HG03025 (cell line): Measurements from ENCODE around the gene PRTN3.

Experiments used
- ATAC-seq: cut with Tn5 transposase; IDR thresholded peaks from one replicate; pipeline ENCODE4 v1.9.1; 2021; ENCODE audit warnings: mild to moderate bottlenecking, moderate library complexity; ENCODE audit not compliant: unreplicated experiment, low FRiP score

PRTN3 gene

DNA sequence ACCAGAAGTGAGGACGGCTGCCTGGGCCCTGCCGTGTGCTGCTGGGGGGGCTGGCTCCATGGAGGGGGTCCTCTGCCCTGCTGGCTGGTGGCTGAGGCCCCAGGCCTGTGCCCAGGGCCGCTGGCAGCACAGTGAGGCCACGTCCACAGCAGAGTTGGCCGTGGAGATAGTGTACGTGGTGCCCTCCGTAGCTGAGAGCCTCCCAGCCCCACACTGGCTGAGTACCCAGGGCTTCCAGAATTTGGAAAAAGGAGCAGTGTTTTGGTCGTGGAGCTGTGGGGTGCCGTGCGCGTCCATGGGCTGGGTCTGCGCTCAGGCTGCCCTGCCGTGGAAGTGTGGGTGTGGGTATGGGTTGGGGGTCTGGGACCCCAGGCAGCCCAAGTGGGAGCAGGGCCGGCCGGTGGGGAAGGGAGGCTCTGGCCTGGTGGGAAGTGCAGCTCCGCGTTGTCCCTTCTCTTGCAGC, 37.7 kb upstream of the PRTN3 start:
- no peak for ATAC-seq

- ATAC-seq: no peak
Measured at GRCh38 chr19:803686-804418, 36.9 kb upstream of the PRTN3 start.

GRCh38 chr19:804419-805165, 36.2 kb upstream of the PRTN3 start:
- ATAC-seq: no peak

DNA sequence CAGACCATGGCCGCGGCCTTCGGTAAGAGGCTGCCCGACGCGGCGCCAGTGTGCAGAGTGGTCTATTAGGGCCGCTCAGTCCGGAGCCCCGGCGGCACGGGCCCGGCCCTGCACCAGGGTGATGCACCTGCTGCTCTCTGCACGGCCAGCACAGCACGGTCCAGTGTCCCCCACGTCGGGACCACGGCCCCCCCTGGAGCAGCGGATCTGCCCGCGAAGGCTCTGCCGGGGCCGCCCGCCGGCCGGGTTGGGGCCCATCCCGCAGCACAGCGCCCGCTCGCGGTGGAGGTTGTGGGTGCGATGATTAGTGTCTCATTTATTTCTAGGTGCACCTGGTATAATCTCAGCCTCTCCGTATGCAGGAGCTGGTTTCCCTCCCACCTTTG, 35.6 kb upstream of the PRTN3 start:
- no peak for ATAC-seq

DNA sequence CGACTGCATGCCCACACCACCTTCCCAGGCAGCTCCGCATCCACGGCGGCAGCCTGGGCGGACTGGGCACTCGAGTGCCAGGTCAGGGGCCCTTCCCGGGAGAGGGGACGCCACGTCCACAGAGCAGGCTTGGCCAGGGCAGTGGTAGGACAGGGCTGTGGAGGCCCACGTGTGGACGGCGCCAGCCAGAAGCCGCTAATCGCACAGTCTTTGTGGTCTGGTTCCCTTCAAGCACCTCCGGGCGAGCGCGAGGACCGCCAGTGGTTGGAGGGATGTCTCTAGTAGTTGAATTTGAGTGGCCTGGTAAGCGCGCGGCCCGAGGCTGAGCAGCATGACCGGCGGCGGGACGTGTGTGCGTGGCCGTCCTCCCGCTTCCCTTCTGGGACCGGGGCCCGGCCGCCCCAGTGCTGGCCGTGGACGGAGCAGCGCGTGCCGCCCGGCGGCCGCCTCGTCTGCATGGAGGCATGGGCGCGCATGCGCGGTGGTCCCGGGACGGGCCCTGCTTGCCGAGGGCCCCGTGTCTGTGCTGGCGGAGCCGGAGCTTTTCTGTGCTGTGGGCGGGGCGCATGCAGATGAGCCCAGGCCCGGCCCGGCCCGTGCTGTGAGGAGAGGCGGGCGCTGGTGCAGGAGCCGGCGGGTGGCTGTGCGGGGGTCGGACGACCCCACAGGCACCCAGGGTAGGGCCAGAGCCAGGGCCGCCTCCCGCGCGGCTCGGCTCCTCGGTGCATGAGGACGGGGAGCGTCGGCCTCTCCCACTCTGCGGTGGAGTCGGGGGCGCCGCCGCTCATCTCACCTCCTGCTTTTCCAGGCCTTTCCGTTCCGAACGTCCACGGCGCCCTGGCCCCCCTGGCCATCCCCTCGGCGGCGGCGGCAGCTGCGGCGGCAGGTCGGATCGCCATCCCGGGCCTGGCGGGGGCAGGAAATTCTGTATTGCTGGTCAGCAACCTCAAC, 34.9 kb upstream of the PRTN3 start:
- no peak for ATAC-seq

GRCh38 chr19:806815-807421, 33.9 kb upstream of the PRTN3 start:
- ATAC-seq: no peak

- ATAC-seq: no peak
Measured at GRCh38 chr19:807627-808422, 33.0 kb upstream of the PRTN3 start.

DNA sequence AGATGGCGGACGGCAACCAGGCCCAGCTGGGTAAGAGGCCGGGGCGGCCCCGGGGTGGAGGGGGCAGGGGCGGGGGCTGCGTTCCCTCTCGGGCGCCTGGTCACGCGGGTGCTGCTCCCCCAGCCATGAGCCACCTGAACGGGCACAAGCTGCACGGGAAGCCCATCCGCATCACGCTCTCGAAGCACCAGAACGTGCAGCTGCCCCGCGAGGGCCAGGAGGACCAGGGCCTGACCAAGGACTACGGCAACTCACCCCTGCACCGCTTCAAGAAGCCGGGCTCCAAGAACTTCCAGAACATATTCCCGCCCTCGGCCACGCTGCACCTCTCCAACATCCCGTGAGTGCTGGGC, 32.4 kb upstream of the PRTN3 start:
- no peak for ATAC-seq

- ATAC-seq: no peak
Measured at GRCh38 chr19:810077-810855, 30.5 kb upstream of the PRTN3 start.

DNA sequence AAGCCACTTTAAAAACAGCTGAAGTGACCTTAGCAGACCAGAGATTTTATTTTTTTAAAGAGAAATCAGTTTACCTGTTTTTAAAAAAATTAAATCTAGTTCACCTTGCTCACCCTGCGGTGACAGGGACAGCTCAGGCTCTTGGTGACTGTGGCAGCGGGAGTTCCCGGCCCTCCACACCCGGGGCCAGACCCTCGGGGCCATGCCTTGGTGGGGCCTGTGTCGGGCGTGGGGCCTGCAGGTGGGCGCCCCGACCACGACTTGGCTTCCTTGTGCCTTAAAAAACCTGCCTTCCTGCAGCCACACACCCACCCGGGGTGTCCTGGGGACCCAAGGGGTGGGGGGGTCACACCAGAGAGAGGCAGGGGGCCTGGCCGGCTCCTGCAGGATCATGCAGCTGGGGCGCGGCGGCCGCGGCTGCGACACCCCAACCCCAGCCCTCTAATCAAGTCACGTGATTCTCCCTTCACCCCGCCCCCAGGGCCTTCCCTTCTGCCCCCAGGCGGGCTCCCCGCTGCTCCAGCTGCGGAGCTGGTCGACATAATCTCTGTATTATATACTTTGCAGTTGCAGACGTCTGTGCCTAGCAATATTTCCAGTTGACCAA, 29.8 kb upstream of the PRTN3 start:
- ATAC-seq: no peak

- ATAC-seq: no peak
Measured at GRCh38 chr19:811506-812048, 29.2 kb upstream of the PRTN3 start.

- ATAC-seq: no peak
Measured at GRCh38 chr19:812049-812746, 28.6 kb upstream of the PRTN3 start.

- no peak for ATAC-seq
Measured at GRCh38 chr19:812747-813218, 28.0 kb upstream of the PRTN3 start.

DNA sequence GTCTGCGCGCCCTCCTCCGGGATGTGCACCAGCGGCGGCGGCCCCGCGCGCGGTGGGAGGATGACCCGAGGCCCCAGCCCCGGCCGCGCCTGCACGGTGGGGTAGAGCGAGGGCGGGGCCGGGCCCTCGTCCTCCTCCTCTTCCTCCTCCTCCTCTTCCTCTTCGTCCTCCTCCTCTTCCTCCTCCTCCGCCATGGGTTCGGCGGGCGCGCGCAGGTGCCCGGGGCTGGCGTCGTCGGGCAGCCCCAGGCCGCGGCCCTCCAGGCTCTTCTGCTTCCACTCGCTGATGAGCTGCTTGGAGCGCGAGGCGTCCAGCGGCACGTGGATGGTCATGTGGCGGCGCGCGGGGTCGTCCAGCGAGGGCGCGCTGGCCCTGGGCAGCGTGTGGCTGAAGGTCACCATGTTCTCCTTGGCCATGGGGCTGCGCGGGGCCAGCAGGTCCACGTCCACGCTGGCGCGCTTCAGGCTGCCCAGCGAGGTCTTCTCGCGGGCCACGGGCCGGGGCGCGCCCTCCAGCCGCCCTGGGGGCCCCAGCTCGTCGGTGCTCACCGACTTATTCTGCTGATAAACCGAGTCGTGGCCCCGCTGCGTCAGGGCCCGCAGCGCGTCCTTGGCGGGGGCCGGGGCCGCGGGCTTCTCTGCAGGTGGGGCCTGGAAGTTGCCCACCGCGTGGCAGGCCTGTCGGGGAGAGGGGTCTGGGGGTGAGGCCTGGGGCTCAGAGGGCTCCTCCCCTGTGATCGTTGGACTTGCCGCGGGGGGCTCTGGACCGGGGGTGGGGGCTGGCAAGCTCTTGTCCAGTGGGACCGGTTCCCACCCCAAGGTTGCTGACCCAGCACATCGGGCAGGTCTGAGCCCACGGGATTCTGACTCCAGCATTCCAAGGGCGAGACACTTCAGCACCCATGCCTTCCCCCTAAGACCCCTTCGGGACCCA, 27.3 kb upstream of the PRTN3 start:
- ATAC-seq: no peak

DNA sequence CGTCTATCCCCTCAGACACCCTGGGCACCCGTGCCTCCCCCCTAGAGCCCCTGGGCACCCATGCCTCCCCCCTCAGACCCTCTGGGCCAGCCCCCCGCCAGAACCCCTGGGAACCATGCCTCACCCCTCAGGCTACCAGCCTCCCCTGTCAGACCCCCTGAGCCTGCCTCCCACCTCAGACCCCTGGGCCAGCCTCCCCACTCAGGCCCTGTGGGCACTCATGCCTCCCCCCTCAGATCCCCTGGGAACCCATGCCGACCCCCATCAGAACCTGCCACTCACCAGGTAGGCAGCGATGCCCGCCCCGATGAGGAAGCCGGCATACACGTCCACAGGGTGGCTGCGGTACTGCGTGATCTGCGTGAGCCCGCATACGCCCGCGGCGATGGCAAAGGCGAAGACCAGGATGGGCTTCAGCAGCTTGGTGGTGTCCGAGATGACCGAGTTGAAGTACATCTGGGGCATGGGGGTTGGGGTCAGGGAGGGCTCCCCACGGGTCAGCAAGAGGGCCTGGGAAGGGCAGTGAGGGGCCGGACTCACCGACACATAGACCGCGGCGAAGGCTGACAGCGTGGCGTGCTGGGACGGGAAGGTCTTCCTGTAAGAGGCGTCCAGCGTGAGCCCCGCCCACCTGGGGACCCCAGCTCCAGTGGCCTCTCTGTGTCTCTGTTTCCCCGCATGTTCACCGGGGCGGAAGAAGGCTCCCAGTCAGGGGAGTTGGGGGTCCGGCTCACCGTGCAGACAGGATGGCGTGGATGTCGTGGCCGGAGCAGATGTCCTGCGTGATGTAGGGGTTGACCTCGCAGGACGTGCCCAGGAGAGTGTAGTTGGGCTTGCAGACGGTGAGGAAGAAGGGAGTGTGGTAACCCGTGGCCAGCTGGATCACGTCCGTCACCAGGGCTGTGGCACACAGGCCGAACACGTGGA, 26.4 kb upstream of the PRTN3 start:
- no peak for ATAC-seq
